ENCODE measurements around the gene OPN4.

The OPN4 gene

GRCh38 chr10:86653379-86653778 lies 968 bp upstream of the OPN4 start:
- Histone ChIP-seq H3K4me1 (peaks cover 20% of the 10 kb centered on the region), H4K20me1 (no peaks in the 10 kb centered on the region), H3K4me2 (no peak overlapping the region), H3K9me3 (no peaks in the 10 kb centered on the region), H3K36me3 (no peaks in the 10 kb centered on the region), H3K9ac (no peak overlapping the region), H3K27me3 (no peaks in the 10 kb centered on the region; the same call in 1 of the 2 replicates), H3K4me3 (no peak overlapping the region), H3K27ac (no peak overlapping the region)
- no peak for TF ChIP-seq Cebpa-rat (IDR thresholded peaks at IDR 0.05)

- Histone ChIP-seq H3K4me3 (no peak overlapping the region), H4K20me1 (no peaks in the 10 kb centered on the region)
- TF ChIP-seq Cebpa-rat (IDR thresholded peaks at IDR 0.05): no peak
Observed at GRCh38 chr10:86653987-86654386, 360 bp upstream of the OPN4 start.

GRCh38 chr10:86655173-86655540 lies 810 bp downstream of the OPN4 start:
- Histone ChIP-seq H3K9me3 (no peaks in the 10 kb centered on the region), H3K36me3 (no peaks in the 10 kb centered on the region), H3K27me3 (no peaks in the 10 kb centered on the region; the same call in 1 of the 2 replicates), H3K4me2 (no peak overlapping the region), H3K27ac (no peak overlapping the region), H3K4me1 (peaks cover 15% of the 10 kb centered on the region), H4K20me1 (no peaks in the 10 kb centered on the region), H3K9ac (no peak overlapping the region), H3K4me3 (no peak overlapping the region)
- no peak for TF ChIP-seq Cebpa-rat (IDR thresholded peaks at IDR 0.05)

More at GRCh38 chr10:86653987-86654386, 360 bp upstream of the OPN4 start:
- Histone ChIP-seq H3K36me3 (no peaks in the 10 kb centered on the region), H3K4me2 (no peak overlapping the region), H3K9me3 (no peaks in the 10 kb centered on the region), H3K9ac (no peak overlapping the region), H3K27me3 (no peaks in the 10 kb centered on the region; the same call in 1 of the 2 replicates), H3K27ac (no peak overlapping the region), H3K4me1 (peaks cover 20% of the 10 kb centered on the region)

GRCh38 chr10:86655596-86655995 lies 1.2 kb downstream of the OPN4 start:
- no peak for TF ChIP-seq Cebpa-rat (IDR thresholded peaks at IDR 0.05)
- Histone ChIP-seq H3K27me3 (no peaks in the 10 kb centered on the region; the same call in 1 of the 2 replicates), H3K4me2 (no peak overlapping the region), H3K27ac (no peak overlapping the region), H3K4me3 (no peak overlapping the region), H3K9ac (no peak overlapping the region), H3K4me1 (peaks cover 11% of the 10 kb centered on the region; the same call in 1 of the 2 replicates), H3K36me3 (no peaks in the 10 kb centered on the region), H4K20me1 (no peaks in the 10 kb centered on the region), H3K9me3 (no peaks in the 10 kb centered on the region)

- no peaks in the 10 kb centered on the region for H3K36me3 ChIP-seq
Observed at GRCh38 chr10:86657011-86657395, 2.7 kb downstream of the OPN4 start.

GRCh38 chr10:86657396-86658011 lies 3.2 kb downstream of the OPN4 start:
- TF ChIP-seq Cebpa-rat (IDR thresholded peaks at IDR 0.05): no peak
- H3K4me1 ChIP-seq: peaks cover 12% of the 10 kb centered on the region; the same call in 1 of the 2 replicates
- H3K27ac ChIP-seq: no peak overlapping the region
- H3K4me3 ChIP-seq: no peak overlapping the region
- H3K27me3 ChIP-seq: no peaks in the 10 kb centered on the region
- no peaks in the 10 kb centered on the region for H3K36me3 ChIP-seq
- H4K20me1 ChIP-seq: no peaks in the 10 kb centered on the region
- no peak overlapping the region for H3K9ac ChIP-seq
- H3K4me2 ChIP-seq: no peak overlapping the region
- no peaks in the 10 kb centered on the region for H3K9me3 ChIP-seq

More at GRCh38 chr10:86657011-86657395, 2.7 kb downstream of the OPN4 start:
- Histone ChIP-seq H3K9me3 (no peaks in the 10 kb centered on the region), H4K20me1 (no peaks in the 10 kb centered on the region), H3K9ac (no peak overlapping the region), H3K27me3 (no peaks in the 10 kb centered on the region; the same call in 1 of the 2 replicates), H3K4me2 (no peak overlapping the region), H3K4me3 (no peak overlapping the region), H3K27ac (no peak overlapping the region), H3K4me1 (peaks cover 7% of the 10 kb centered on the region; the same call in 1 of the 2 replicates)
- no peak for TF ChIP-seq Cebpa-rat (IDR thresholded peaks at IDR 0.05)

- Histone ChIP-seq H3K4me2 (no peak overlapping the region), H3K4me1 (peaks cover 12% of the 10 kb centered on the region; the same call in 1 of the 2 replicates), H3K27me3 (no peaks in the 10 kb centered on the region), H3K36me3 (no peaks in the 10 kb centered on the region), H3K9me3 (no peaks in the 10 kb centered on the region), H3K27ac (no peak overlapping the region), H4K20me1 (no peaks in the 10 kb centered on the region), H3K4me3 (no peak overlapping the region), H3K9ac (no peak overlapping the region)
- TF ChIP-seq Cebpa-rat (IDR thresholded peaks at IDR 0.05): no peak
Observed at GRCh38 chr10:86658261-86658741, 4.0 kb downstream of the OPN4 start.

GRCh38 chr10:86658751-86659150 lies 4.4 kb downstream of the OPN4 start:
- no peak for TF ChIP-seq Cebpa-rat (IDR thresholded peaks at IDR 0.05)
- Histone ChIP-seq H4K20me1 (no peaks in the 10 kb centered on the region), H3K36me3 (no peaks in the 10 kb centered on the region), H3K27me3 (no peaks in the 10 kb centered on the region), H3K9ac (no peak overlapping the region), H3K4me1 (peaks cover 12% of the 10 kb centered on the region; the same call in 1 of the 2 replicates), H3K27ac (no peak overlapping the region), H3K9me3 (no peaks in the 10 kb centered on the region), H3K4me2 (no peak overlapping the region), H3K4me3 (no peak overlapping the region)

GRCh38 chr10:86659161-86659691 lies 4.9 kb downstream of the OPN4 start:
- Histone ChIP-seq H3K4me3 (no peak overlapping the region), H3K9ac (no peak overlapping the region), H3K27me3 (no peaks in the 10 kb centered on the region), H3K4me2 (no peak overlapping the region), H3K36me3 (no peaks in the 10 kb centered on the region), H3K9me3 (no peaks in the 10 kb centered on the region), H3K27ac (no peak overlapping the region), H3K4me1 (peaks cover 12% of the 10 kb centered on the region; the same call in 1 of the 2 replicates), H4K20me1 (no peaks in the 10 kb centered on the region)
- TF ChIP-seq Cebpa-rat (IDR thresholded peaks at IDR 0.05): no peak

GRCh38 chr10:86659721-86660453 lies 5.5 kb downstream of the OPN4 start:
- no peaks in the 10 kb centered on the region for H3K27me3 ChIP-seq
- H3K4me1 ChIP-seq: peaks cover 16% of the 10 kb centered on the region
- H3K4me2 ChIP-seq: no peak overlapping the region
- H4K20me1 ChIP-seq: no peaks in the 10 kb centered on the region
- H3K4me3 ChIP-seq: no peak overlapping the region
- no peak for TF ChIP-seq Cebpa-rat (IDR thresholded peaks at IDR 0.05)
- H3K36me3 ChIP-seq: no peaks in the 10 kb centered on the region
- no peak overlapping the region for H3K27ac ChIP-seq
- no peak overlapping the region for H3K9ac ChIP-seq
- H3K9me3 ChIP-seq: no peaks in the 10 kb centered on the region
